OCI-LY1 (cell line): ENCODE results near the gene TMEM109.

ENCODE experiments used
- H2AFZ ChIP-seq: fragments of 200-600 bp; sonication (generic), shearing (Covaris generic); 2 replicates; pipeline ENCODE4 v1.6.0; 2014; ENCODE audit warnings: antibody characterized with exemption, mild to moderate bottlenecking, low read length
- H3F3A ChIP-seq: fragments of 200-600 bp; sonication (generic), shearing (Covaris generic); 2 replicates; pipeline ENCODE4 v1.6.0; 2014; ENCODE audit warnings: mild to moderate bottlenecking, antibody characterized with exemption, low read length, moderate library complexity; ENCODE audit not compliant: insufficient read depth
- H3K27ac ChIP-seq: fragments of 200-600 bp; sonication (generic); 2 replicates; pipeline ENCODE4 v1.5.1; 2014; ENCODE audit warnings: low read length, mixed run types, mild to moderate bottlenecking, low read depth; ENCODE audit not compliant: poor library complexity, severe bottlenecking
- H3K27me3 ChIP-seq: fragments of 200-600 bp; sonication (generic); 2 replicates; pipeline ENCODE4 v1.6.0; 2014; ENCODE audit warnings: antibody characterized with exemption, mild to moderate bottlenecking, low read length, moderate library complexity; ENCODE audit not compliant: insufficient read depth
- H3K36me3 ChIP-seq: fragments of 200-600 bp; sonication (generic); 2 replicates; pipeline ENCODE4 v1.6.1; 2014; ENCODE audit warnings: mild to moderate bottlenecking, antibody characterized with exemption, low read length, moderate library complexity, mixed read lengths; ENCODE audit not compliant: insufficient read depth
- H3K4me1 ChIP-seq: fragments of 200-600 bp; sonication (generic); 2 replicates; pipeline ENCODE4 v1.5.1; 2014; ENCODE audit warnings: mild to moderate bottlenecking, low read length, moderate library complexity; ENCODE audit not compliant: insufficient read depth, severe bottlenecking
- H3K4me2 ChIP-seq: fragments of 200-600 bp; sonication (generic), shearing (Covaris generic); 2 replicates; pipeline ENCODE4 v1.6.1; 2014; ENCODE audit warnings: low read length
- H3K4me3 ChIP-seq: fragments of 200-600 bp; sonication (generic); 2 replicates; pipeline ENCODE4 v1.5.1; 2014; ENCODE audit warnings: low read length, low read depth, mild to moderate bottlenecking, mixed read lengths; ENCODE audit not compliant: poor library complexity, severe bottlenecking
- H3K79me2 ChIP-seq: fragments of 200-600 bp; shearing (Covaris generic); 2 replicates; pipeline ENCODE4 v1.6.1; 2016; ENCODE audit warnings: mixed run types, low read length, mixed read lengths; ENCODE audit not compliant: insufficient read depth
- H3K9ac ChIP-seq: fragments of 200-600 bp; sonication (generic), shearing (Covaris generic); 2 replicates; pipeline ENCODE4 v1.6.1; 2014; ENCODE audit warnings: mild to moderate bottlenecking, low read length, mixed read lengths
- H3K9me2 ChIP-seq: fragments of 200-600 bp; sonication (generic), shearing (Covaris generic); 2 replicates; pipeline ENCODE4 v1.6.1; 2014; ENCODE audit warnings: low read depth, mild to moderate bottlenecking, low read length, mixed read lengths
- H3K9me3 ChIP-seq: fragments of 200-600 bp; shearing (Covaris generic); 2 replicates; pipeline ENCODE4 v1.6.1; 2014; ENCODE audit warnings: low read length, mixed read lengths
- H4K20me1 ChIP-seq: fragments of 200-600 bp; sonication (generic), shearing (Covaris generic); 2 replicates; pipeline ENCODE4 v1.6.0; 2016; ENCODE audit warnings: mild to moderate bottlenecking, low read length; ENCODE audit not compliant: insufficient read depth
- EZH2 ChIP-seq: fragments of 200-600 bp; sonication (generic), shearing (Covaris generic); IDR thresholded peaks from 2 replicates; pipeline ENCODE4 v1.8.0; 2017; ENCODE audit warnings: borderline replicate concordance, mixed run types, mild to moderate bottlenecking, antibody characterized with exemption, low read length, moderate library complexity, mixed read lengths
- TF ChIP-seq, protein P1 (sequence below): fragments of 200-600 bp; sonication (generic), shearing (Covaris generic); IDR thresholded peaks from 2 replicates; pipeline ENCODE4 v1.5.1; 2017; ENCODE audit warnings: mild to moderate bottlenecking, antibody characterized with exemption, low read length, moderate library complexity, mixed read lengths

The TMEM109 gene

DNA sequence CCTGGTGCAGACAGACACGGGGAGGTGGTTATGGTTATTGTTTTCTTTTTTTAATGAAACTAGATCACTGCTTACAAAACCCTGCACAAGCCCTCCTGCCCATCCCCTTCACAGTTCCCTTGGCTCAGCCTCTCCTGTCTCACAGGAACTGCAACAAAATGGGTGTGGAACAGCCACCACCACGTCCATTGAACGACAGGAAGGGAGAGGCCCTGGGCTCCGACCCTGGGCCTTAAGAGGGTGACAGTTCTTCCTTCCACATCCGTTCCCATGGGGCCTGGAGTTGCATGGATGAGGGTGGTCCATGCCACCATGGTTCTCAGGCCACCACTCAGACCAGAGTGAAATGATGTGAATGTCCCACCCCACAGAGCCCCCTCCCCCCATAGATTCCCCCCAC is 23.3 kb upstream of the TMEM109 start:
- H3K4me1 ChIP-seq: no peaks in the 10 kb centered on the region
- H3K9me2 ChIP-seq: no peaks in the 10 kb centered on the region
- no peak overlapping the region for H2AFZ ChIP-seq
- no peak overlapping the region for H3K27ac ChIP-seq
- H4K20me1 ChIP-seq: no peaks in the 10 kb centered on the region
- H3K36me3 ChIP-seq: peaks cover 69% of the 10 kb centered on the region
- H3K9ac ChIP-seq: no peak overlapping the region
- H3F3A ChIP-seq: no peaks in the 10 kb centered on the region
- H3K79me2 ChIP-seq: no peaks in the 10 kb centered on the region
- no peaks in the 10 kb centered on the region for H3K9me3 ChIP-seq
- H3K4me2 ChIP-seq: no peak overlapping the region
- H3K27me3 ChIP-seq: no peaks in the 10 kb centered on the region
- H3K4me3 ChIP-seq: no peak overlapping the region
- no peak for TF ChIP-seq EZH2

DNA sequence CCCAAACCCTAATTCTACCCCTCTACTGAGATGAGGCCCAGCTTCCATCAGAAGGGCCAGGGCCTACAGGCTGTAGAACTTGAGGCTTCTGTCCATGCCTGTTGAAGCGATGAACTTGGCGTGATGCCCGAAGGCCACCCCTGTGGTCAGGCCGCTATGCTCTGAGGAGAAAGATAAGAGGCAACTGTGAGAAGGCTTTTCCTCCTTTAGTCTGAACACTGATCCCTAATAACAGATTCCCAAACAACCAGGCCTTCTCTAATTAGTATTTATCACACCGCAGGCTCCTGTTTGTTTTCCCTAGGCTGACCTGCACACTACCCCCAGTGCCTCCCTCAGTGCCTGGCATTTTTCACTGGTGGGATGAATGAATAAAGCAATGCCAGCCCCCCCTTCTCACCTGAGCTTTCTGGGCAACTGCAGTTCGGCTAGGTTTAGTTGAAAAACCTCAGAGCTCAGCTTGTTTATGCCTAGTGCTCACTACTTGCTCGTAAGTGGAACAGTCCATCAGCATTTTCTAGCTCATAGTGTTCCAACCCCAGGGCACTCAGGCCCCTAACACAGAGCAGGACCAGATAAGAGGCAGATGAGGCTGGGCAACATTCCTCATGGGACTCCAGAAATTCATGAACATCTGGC is 22.7 kb upstream of the TMEM109 start:
- H3K4me2 ChIP-seq: no peak overlapping the region
- H3K4me1 ChIP-seq: no peaks in the 10 kb centered on the region
- H3K9me3 ChIP-seq: no peaks in the 10 kb centered on the region
- H3F3A ChIP-seq: no peaks in the 10 kb centered on the region
- H3K9me2 ChIP-seq: no peaks in the 10 kb centered on the region
- H3K36me3 ChIP-seq: peaks cover 74% of the 10 kb centered on the region
- no peaks in the 10 kb centered on the region for H3K79me2 ChIP-seq
- H3K27ac ChIP-seq: no peak overlapping the region
- no peaks in the 10 kb centered on the region for H3K27me3 ChIP-seq
- H4K20me1 ChIP-seq: no peaks in the 10 kb centered on the region
- no peak overlapping the region for H3K9ac ChIP-seq
- TF ChIP-seq EZH2: no peak
- TF ChIP-seq, protein P1, sequence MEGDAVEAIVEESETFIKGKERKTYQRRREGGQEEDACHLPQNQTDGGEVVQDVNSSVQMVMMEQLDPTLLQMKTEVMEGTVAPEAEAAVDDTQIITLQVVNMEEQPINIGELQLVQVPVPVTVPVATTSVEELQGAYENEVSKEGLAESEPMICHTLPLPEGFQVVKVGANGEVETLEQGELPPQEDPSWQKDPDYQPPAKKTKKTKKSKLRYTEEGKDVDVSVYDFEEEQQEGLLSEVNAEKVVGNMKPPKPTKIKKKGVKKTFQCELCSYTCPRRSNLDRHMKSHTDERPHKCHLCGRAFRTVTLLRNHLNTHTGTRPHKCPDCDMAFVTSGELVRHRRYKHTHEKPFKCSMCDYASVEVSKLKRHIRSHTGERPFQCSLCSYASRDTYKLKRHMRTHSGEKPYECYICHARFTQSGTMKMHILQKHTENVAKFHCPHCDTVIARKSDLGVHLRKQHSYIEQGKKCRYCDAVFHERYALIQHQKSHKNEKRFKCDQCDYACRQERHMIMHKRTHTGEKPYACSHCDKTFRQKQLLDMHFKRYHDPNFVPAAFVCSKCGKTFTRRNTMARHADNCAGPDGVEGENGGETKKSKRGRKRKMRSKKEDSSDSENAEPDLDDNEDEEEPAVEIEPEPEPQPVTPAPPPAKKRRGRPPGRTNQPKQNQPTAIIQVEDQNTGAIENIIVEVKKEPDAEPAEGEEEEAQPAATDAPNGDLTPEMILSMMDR: no peak
- no peak overlapping the region for H2AFZ ChIP-seq
- no peak overlapping the region for H3K4me3 ChIP-seq

DNA sequence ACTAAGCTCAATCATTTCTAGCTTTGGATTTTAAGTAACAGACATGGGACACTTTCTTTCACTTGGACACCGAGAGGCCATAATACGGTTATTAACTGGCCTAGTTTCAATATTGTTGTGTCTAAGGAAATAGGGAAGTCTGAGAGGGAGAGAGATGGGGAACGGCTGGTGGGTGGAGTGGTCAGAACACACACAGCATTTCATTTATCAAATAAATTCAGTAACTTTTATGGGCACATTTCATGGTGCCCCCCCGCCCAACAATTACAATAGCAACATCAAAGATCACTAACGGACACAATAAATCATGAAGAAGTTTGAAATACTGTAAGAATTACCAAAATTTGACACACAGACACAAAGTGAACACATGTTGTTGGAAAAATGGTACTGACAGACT is 18.3 kb upstream of the TMEM109 start:
- Histone ChIP-seq H3K36me3 (peaks cover 94% of the 10 kb centered on the region), H4K20me1 (no peaks in the 10 kb centered on the region)

More for the DNA sequence above, 18.3 kb upstream of the TMEM109 start:
- Histone ChIP-seq H3K27ac (no peak overlapping the region), H3K4me1 (no peaks in the 10 kb centered on the region), H3K9ac (no peak overlapping the region), H3K27me3 (no peaks in the 10 kb centered on the region), H3F3A (no peaks in the 10 kb centered on the region), H3K4me2 (no peak overlapping the region), H3K79me2 (no peaks in the 10 kb centered on the region), H3K9me3 (no peaks in the 10 kb centered on the region), H2AFZ (no peak overlapping the region), H3K4me3 (no peak overlapping the region), H3K9me2 (no peaks in the 10 kb centered on the region)
- no peak for TF ChIP-seq EZH2
- TF ChIP-seq, protein P1: no peak
